GM12872 (cell line): Measurements from ENCODE around the gene GFOD1.

Experiments used
- TF ChIP-seq, protein P1 (sequence below): IDR thresholded peaks from 3 replicates; pipeline ENCODE4 v1.5.1; 2011; ENCODE audit warnings: low read depth, mild to moderate bottlenecking, low read length, moderate library complexity; ENCODE audit not compliant: insufficient read depth

Gene GFOD1

DNA sequence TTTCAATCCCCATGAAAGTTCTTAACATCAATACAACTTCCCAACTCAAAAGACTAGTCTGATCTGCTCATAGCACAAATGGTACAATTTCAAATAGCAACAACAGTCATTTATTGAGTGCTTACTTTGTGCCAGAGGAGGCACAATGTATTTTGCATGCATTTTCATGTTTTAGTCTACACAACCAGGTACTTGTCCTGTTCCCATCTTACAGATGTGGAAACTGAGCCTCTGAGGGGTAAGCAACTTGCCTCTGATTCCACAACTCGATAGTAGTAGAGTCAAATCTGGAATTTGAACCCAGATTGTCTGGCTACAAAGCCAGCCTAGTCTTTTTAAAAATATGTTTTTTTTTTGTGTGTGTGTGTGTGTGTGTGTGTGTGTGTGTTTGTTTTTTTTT lies 113.5 kb downstream of the GFOD1 start:
- TF ChIP-seq, protein P1, sequence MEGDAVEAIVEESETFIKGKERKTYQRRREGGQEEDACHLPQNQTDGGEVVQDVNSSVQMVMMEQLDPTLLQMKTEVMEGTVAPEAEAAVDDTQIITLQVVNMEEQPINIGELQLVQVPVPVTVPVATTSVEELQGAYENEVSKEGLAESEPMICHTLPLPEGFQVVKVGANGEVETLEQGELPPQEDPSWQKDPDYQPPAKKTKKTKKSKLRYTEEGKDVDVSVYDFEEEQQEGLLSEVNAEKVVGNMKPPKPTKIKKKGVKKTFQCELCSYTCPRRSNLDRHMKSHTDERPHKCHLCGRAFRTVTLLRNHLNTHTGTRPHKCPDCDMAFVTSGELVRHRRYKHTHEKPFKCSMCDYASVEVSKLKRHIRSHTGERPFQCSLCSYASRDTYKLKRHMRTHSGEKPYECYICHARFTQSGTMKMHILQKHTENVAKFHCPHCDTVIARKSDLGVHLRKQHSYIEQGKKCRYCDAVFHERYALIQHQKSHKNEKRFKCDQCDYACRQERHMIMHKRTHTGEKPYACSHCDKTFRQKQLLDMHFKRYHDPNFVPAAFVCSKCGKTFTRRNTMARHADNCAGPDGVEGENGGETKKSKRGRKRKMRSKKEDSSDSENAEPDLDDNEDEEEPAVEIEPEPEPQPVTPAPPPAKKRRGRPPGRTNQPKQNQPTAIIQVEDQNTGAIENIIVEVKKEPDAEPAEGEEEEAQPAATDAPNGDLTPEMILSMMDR, result no peak

DNA sequence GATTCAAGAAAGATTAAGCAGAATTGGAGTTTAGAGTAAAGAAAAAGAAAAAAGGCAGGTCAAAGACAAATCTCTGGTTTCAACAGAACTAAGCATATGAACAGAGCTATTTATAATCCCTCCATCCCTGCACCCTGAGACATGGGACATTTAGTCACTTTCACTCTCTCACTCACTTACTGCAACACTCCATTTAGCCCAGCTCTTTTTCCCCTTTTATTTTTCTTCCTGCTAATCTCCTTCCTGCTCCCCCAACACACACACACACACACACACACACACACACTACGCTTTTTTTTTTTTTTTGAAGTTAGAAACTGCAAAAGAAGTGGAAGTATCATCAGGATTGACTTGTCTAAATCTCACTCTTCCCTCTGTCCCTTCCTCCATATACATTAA lies 113.9 kb downstream of the GFOD1 start:
- TF ChIP-seq, protein P1, result no peak

DNA sequence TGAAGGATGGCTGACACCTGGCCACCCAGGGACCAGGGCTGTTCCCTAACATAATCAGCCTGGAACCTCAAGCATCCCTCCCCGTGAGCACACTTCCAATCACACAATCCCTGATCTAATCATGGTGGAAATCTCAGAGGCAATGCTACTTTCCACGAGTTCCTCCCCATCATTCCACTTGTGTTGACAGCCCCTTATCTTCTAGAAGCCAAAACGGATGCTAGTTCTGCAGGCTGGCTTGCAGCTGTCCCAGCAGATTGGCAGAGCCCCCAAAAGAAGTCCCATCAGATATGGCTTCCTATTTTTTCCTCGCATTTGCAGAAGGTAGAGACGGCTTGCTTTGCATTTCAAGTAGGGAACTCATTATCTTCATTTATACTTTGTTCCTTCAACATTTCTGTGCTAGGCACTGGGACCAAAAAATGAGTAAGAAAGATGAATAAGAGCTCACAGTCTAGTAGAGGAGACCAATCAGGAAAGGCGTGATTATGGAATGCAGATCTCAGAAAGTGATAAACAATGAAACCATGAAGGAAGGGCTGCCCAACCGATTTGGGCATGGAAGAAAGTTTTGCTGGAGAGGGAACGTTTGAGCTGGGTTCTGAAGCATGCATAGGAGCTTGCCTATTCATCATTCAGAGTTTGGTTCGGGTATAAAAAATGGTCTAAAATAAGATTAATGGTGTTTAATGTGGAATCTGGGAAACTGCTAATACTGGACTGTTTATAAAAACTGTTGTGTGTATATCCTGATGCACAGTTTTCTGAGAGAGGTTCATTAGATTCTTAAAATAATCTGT lies 114.5 kb downstream of the GFOD1 start:
- TF ChIP-seq, protein P1, result no peak

DNA sequence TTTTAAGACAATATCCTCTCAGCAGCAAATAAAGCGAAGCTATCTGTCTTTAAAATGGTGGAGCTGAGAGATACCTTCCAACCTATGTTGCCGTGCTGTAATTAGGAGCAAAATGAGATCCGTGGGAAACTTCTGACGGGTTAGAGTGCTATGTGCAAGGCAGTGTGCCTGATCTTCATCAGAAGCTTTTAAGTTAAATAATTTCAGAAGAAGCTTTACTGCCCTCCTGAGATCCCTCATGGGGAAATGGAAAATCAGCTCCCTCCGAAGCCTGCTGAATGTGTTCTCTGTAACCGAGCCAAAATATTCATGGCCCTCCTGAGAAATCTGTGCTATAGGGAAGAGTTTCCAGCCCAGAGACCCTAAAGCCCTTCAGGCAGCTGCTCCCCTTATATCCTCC lies 115.3 kb downstream of the GFOD1 start:
- TF ChIP-seq, protein P1, result no peak

DNA sequence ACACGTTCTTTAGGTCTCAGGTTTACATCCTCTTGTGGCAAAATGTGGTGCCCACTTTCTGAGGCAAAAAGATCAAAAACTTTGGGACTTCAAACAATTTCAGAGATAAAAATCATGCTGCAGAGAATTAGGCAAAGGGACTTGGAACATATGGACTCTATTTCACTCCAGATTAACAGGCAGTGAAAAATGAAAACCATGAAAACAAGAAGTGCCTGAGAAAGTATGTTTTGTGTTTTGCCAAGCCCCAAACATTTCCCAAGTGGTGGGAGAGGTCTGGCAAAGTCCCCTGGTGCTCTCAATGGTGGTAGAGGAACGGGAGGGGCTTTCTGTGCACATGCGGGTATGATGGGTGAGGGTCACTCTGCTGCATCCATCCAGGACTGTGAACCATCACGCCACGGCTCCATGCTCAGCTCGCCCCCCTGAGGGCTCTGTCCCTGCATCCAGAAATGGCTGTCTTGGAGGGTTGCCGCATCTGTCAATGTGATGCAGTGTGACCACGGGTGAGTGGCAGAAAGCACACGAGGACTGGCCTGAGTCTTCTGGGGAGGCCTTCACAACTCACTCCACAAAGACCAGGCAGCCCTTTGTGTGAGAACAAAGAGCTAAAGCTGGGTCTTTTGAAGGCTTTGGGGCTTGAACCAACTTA lies 115.9 kb downstream of the GFOD1 start:
- TF ChIP-seq, protein P1, result no peak

DNA sequence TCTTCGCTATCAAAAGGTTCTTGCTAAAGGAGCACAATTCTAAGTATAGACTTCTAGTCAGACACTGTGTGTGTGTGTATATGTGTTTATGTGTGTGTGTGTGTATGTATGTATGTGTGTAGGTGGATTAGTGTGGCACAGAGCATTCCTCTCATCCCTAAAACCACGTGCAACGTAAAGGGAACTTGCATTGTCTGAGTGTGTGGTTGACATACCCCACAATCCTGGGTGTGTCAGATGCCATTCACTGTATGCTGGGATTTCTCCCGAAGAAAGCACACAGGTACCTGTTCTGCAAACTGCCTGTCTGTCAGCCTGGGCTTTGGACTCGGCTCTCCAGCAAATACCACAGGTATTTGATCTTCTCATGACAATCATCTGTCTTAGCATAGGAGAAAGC lies 116.8 kb downstream of the GFOD1 start:
- TF ChIP-seq, protein P1, result no peak

DNA sequence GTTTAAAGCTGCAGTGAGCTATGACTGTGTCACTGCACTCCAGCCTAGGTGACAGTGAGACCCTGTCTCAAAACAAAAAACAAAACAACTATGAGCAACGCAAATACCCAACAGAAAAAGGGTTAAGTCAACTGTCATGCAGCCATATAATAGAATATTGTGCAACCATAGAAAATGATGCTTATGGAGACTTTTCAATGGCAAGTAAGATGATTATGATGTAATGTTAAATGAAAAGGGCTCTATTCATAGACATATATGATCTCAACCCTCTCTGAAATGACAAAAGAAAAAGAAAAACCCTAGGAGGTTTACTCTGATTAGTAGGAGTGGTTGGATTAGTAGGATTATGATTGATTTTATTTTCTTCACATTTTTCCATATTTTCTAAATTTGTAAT lies 117.8 kb downstream of the GFOD1 start:
- TF ChIP-seq, protein P1, result no peak
